ENCODE results near the gene SELENOP.
A peak's percentile ranks its signal among the peaks of the same experiment; 100 is the strongest.

Gene SELENOP

GRCh38 chr5:42812620-42813019 is 928 bp upstream of the SELENOP start:
- peaks cover 0 to 30% (median 10%) of the 10 kb centered on the region in 4 experiments for H3K4me1 ChIP-seq (ENCODE audit: control extremely low read depth in 1 of 4, control insufficient read depth in 4 of 4, insufficient read depth in 4 of 4, low read length in 3 of 4)
- ChIA-PET POLR2A (interaction anchor here (0.6 kb wide), 1 partner anchor 739 kb away, joined by 6 read pairs; no protein-coding TSS in a partner anchor), CTCF (interaction anchor here (1.3 kb wide), 1 partner anchor 11 kb away, joined by 3 read pairs; no protein-coding TSS in a partner anchor)
- no peak overlapping the region for H3K27ac ChIP-seq (ENCODE audit: insufficient read depth in 1 of 2, low read depth in 1 of 2, low read length in 2 of 2, poor library complexity in 1 of 2, severe bottlenecking in 2 of 2)
- no peak for DNase-seq
- no peaks in the 10 kb centered on the region for H3K9me3 ChIP-seq (ENCODE audit: control extremely low read depth in 1 of 5, control insufficient read depth in 4 of 5, insufficient read depth in 2 of 5, low read depth in 1 of 5, low read length in 4 of 5)
- no CpG with 5 or more reads among the region's 2 CpGs for WGBS (ENCODE audit: insufficient coverage)
- peak overlapping the region in 1 of 7 experiments; percentile 80 for H3K4me3 ChIP-seq (ENCODE audit: control insufficient read depth in 1 of 7, extremely low read depth in 1 of 7, insufficient read depth in 4 of 7, low read depth in 2 of 7, low read length in 6 of 7)
- no peaks in the 10 kb centered on the region for H3K27me3 ChIP-seq (replicated peaks in 2 of 5; ENCODE audit: control insufficient read depth in 4 of 5, insufficient read depth in 5 of 5, low read length in 4 of 5)
- no peaks in the 10 kb centered on the region for H3K36me3 ChIP-seq (ENCODE audit: control insufficient read depth in 4 of 4, insufficient read depth in 4 of 4, low read length in 3 of 4)

GRCh38 chr5:42810834-42811590 is 680 bp downstream of the SELENOP start:
- WGBS (ENCODE audit: insufficient coverage), result 50% methylated on average over 1 of the region's 3 CpGs
- Histone ChIP-seq H3K4me3 (ENCODE audit: control insufficient read depth in 1 of 7, extremely low read depth in 1 of 7, insufficient read depth in 4 of 7, low read depth in 2 of 7, low read length in 6 of 7) (peak overlapping the region in 5 of 7 experiments; percentile 20 to 82 (median 66)), H3K27me3 (replicated peaks in 2 of 5; ENCODE audit: control insufficient read depth in 4 of 5, insufficient read depth in 5 of 5, low read length in 4 of 5) (no peaks in the 10 kb centered on the region), H3K27ac (ENCODE audit: insufficient read depth in 1 of 2, low read depth in 1 of 2, low read length in 2 of 2, poor library complexity in 1 of 2, severe bottlenecking in 2 of 2) (peak overlapping the region; percentile 77 to 80), H3K9me3 (ENCODE audit: control extremely low read depth in 1 of 5, control insufficient read depth in 4 of 5, insufficient read depth in 2 of 5, low read depth in 1 of 5, low read length in 4 of 5) (no peaks in the 10 kb centered on the region), H3K4me1 (ENCODE audit: control extremely low read depth in 1 of 4, control insufficient read depth in 4 of 4, insufficient read depth in 4 of 4, low read length in 3 of 4) (peaks cover 0 to 30% (median 10%) of the 10 kb centered on the region in 4 experiments), H3K36me3 (ENCODE audit: control insufficient read depth in 4 of 4, insufficient read depth in 4 of 4, low read length in 3 of 4) (peaks cover 0 to 7% (median 2%) of the 10 kb centered on the region in 4 experiments)
- peak in 2 of 3 donors; percentile 11 to 14 for DNase-seq
- ChIA-PET CTCF (interaction anchor here (1.0 to 1.8 kb wide), 3 partner anchors 9 to 10 kb away, joined by 3 to 5 read pairs (median 4); no protein-coding TSS in a partner anchor), POLR2A (no interaction called here)

DNA sequence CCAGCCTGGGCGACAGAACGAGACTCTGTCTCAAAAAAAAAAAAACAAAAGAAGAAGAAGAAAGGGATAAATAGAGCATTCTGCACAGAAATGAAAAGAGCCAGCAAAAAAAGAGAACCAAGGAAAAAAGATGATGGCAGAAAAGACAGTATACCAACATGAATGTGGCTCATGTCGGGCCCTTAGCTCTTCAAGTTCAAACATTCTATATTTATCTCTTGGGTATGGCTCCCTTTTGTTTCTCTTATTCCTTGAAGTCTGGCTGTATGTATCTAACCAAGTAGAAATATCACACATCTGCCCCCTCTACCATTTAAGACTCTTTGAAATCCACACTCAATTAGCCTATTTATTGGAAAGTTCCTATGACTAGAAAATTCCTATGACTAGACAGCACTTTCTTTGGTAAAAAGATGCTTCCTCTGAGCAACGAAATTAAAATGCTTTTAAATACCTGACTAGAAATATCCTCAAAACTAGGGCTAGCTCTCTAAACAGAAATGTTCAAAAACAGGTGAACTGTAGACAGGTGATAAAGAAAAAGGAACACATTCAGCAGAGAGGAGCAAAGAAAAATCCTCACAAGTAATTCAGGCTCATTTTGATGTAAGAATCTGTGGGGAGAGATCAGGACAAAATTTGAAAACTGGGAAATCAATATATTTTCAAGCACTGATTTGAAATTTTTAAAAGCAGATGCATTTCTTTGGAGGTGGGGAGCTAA is 2.6 kb downstream of the SELENOP start:
- Histone ChIP-seq H3K36me3 (ENCODE audit: control insufficient read depth in 4 of 4, insufficient read depth in 4 of 4, low read length in 3 of 4) (peaks cover 0 to 18% (median 6%) of the 10 kb centered on the region in 4 experiments), H3K27ac (ENCODE audit: insufficient read depth in 1 of 2, low read depth in 1 of 2, low read length in 2 of 2, poor library complexity in 1 of 2, severe bottlenecking in 2 of 2) (no peak overlapping the region), H3K4me1 (ENCODE audit: control extremely low read depth in 1 of 4, control insufficient read depth in 4 of 4, insufficient read depth in 4 of 4, low read length in 3 of 4) (peaks cover 0 to 30% (median 10%) of the 10 kb centered on the region in 4 experiments), H3K4me3 (ENCODE audit: control insufficient read depth in 1 of 7, extremely low read depth in 1 of 7, insufficient read depth in 4 of 7, low read depth in 2 of 7, low read length in 6 of 7) (no peak overlapping the region), H3K27me3 (replicated peaks in 2 of 5; ENCODE audit: control insufficient read depth in 4 of 5, insufficient read depth in 5 of 5, low read length in 4 of 5) (no peaks in the 10 kb centered on the region), H3K9me3 (ENCODE audit: control extremely low read depth in 1 of 5, control insufficient read depth in 4 of 5, insufficient read depth in 2 of 5, low read depth in 1 of 5, low read length in 4 of 5) (no peaks in the 10 kb centered on the region)
- 93% methylated on average over 3 of the region's 4 CpGs for WGBS (ENCODE audit: insufficient coverage)
- CTCF ChIA-PET, result interaction anchor here (1.2 to 1.8 kb wide), 3 partner anchors 8 to 81 kb away, joined by 3 to 5 read pairs (median 3); no protein-coding TSS in a partner anchor
- DNase-seq, result no peak
- POLR2A ChIA-PET, result interaction anchor here (0.6 kb wide), 1 partner anchor 108 kb away, joined by 4 read pairs; no protein-coding TSS in a partner anchor

DNA sequence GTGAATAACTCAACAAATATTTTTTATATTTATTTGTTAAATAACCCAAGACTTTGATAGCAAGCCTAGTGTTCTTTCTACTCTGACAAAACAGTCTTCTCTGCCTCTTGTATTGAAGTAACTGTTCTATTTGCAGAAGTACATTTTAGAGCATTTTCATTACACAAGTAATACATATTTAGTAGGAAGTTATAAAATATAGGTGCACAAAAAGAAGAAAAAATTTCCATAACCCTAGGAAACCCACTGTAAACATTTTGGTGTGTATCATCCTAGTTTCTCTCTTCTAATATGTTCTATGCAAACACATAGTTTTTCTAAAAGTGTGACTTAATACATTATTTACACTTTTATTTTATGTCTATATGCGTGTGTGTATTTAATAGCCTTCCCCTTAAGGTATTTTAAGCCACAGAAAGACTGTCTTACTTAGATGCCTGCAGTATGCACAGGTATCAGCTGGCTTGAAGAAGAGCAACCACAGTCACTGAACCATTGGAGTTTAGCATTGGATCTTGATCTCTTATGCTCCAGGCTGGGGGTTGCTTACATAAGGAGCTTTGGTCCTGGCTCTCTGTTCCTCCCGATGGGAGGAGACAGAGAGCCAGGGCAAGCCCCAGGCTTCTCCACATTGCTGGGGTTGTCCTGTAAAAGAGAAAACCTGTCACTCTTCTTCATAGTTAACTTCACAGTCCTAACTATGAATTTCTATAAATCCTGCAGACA is 3.8 kb downstream of the SELENOP start:
- Histone ChIP-seq H3K27me3 (replicated peaks in 2 of 5; ENCODE audit: control insufficient read depth in 4 of 5, insufficient read depth in 5 of 5, low read length in 4 of 5) (no peaks in the 10 kb centered on the region), H3K9me3 (ENCODE audit: control extremely low read depth in 1 of 5, control insufficient read depth in 4 of 5, insufficient read depth in 2 of 5, low read depth in 1 of 5, low read length in 4 of 5) (no peaks in the 10 kb centered on the region), H3K36me3 (ENCODE audit: control insufficient read depth in 4 of 4, insufficient read depth in 4 of 4, low read length in 3 of 4) (peaks cover 0 to 20% (median 6%) of the 10 kb centered on the region in 4 experiments), H3K4me3 (ENCODE audit: control insufficient read depth in 1 of 7, extremely low read depth in 1 of 7, insufficient read depth in 4 of 7, low read depth in 2 of 7, low read length in 6 of 7) (no peak overlapping the region), H3K4me1 (ENCODE audit: control extremely low read depth in 1 of 4, control insufficient read depth in 4 of 4, insufficient read depth in 4 of 4, low read length in 3 of 4) (peaks cover 0 to 30% (median 10%) of the 10 kb centered on the region in 4 experiments), H3K27ac (ENCODE audit: insufficient read depth in 1 of 2, low read depth in 1 of 2, low read length in 2 of 2, poor library complexity in 1 of 2, severe bottlenecking in 2 of 2) (no peak overlapping the region)
- no peak for DNase-seq
- POLR2A ChIA-PET, result no interaction called here
- CTCF ChIA-PET, result interaction anchor here (0.8 kb wide), 1 partner anchor 950 kb away, joined by 3 read pairs; no protein-coding TSS in a partner anchor
- 67% methylated on average over 1 of the region's 2 CpGs for WGBS (ENCODE audit: insufficient coverage)

DNA sequence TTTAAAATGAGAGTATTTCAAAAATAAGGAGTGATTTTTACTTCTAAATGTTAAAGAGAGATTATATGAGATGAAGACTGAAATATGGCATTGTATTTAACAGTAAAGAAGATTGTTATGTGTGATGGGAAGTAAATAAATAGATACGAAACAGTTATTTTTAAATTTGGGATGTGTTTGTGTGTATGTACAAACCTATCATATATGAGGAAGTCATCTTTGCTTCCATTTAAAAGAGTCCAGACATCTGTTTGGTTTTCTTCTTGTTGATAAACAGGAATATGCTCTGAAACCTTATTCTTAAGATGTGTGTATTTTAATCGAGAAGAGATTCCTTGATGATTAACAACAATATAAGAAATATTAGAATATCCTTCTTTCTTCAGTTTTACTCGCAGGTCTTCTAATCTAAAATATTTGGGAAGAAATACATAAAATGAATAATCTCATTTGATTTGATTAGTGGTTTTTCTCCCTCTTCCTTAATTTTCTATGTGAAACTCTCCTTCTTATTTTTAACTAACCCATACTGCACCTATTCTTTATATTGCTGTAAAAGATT is 4.9 kb downstream of the SELENOP start:
- H3K9me3 ChIP-seq (ENCODE audit: control extremely low read depth in 1 of 5, control insufficient read depth in 4 of 5, insufficient read depth in 2 of 5, low read depth in 1 of 5, low read length in 4 of 5), result no peaks in the 10 kb centered on the region
- H3K4me1 ChIP-seq (ENCODE audit: control extremely low read depth in 1 of 4, control insufficient read depth in 4 of 4, insufficient read depth in 4 of 4, low read length in 3 of 4), result peaks cover 0 to 20% (median 6%) of the 10 kb centered on the region in 4 experiments
- H3K27me3 ChIP-seq (replicated peaks in 2 of 5; ENCODE audit: control insufficient read depth in 4 of 5, insufficient read depth in 5 of 5, low read length in 4 of 5), result no peaks in the 10 kb centered on the region
- CTCF ChIA-PET, result no interaction called here
- H3K27ac ChIP-seq (ENCODE audit: insufficient read depth in 1 of 2, low read depth in 1 of 2, low read length in 2 of 2, poor library complexity in 1 of 2, severe bottlenecking in 2 of 2), result no peak overlapping the region
- POLR2A ChIA-PET, result no interaction called here
- H3K36me3 ChIP-seq (ENCODE audit: control insufficient read depth in 4 of 4, insufficient read depth in 4 of 4, low read length in 3 of 4), result peaks cover 0 to 25% (median 6%) of the 10 kb centered on the region in 4 experiments
- no peak for DNase-seq
- WGBS (ENCODE audit: insufficient coverage), result no CpG with 5 or more reads among the region's 3 CpGs
- H3K4me3 ChIP-seq (ENCODE audit: control insufficient read depth in 1 of 7, extremely low read depth in 1 of 7, insufficient read depth in 4 of 7, low read depth in 2 of 7, low read length in 6 of 7), result no peak overlapping the region

DNA sequence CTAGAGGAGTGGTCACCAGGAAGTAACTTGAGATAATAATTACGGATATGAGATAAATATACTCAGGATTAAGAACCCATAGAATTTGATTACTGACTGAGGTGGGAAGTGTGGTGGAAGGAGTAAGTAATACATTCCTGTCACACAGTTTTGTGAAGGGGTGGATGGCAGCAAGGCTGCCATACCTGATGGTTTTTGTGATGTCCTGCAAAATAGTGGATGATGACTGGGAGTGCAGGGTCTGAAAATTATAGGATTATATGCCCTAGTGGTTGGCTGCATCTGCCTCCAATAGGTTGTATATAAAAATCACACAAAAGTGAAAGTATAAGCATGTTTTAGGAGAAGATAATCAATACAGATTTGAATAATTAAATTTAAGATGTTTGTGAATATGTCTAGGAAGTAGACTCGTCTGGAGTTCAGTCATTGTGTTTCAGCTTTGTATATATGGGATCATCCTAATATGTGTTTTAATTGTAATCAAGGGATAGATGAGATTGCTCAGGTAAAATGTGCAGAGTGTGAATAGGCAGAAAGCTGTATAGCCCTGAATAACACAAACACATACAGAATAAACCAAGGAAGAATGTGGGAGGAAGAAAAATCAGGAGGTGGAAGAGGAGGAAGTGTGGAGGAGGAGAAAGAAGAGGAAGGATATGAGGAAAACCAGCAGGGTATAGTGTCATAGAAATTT is 5.5 kb downstream of the SELENOP start:
- 67% methylated on average over 1 of the region's 2 CpGs for WGBS (ENCODE audit: insufficient coverage)
- peaks cover 0 to 29% (median 6%) of the 10 kb centered on the region in 4 experiments for H3K36me3 ChIP-seq (ENCODE audit: control insufficient read depth in 4 of 4, insufficient read depth in 4 of 4, low read length in 3 of 4)
- no peak overlapping the region for H3K4me3 ChIP-seq (ENCODE audit: control insufficient read depth in 1 of 7, extremely low read depth in 1 of 7, insufficient read depth in 4 of 7, low read depth in 2 of 7, low read length in 6 of 7)
- no peak for DNase-seq
- POLR2A ChIA-PET, result no interaction called here
- H3K27me3 ChIP-seq (replicated peaks in 2 of 5; ENCODE audit: control insufficient read depth in 4 of 5, insufficient read depth in 5 of 5, low read length in 4 of 5), result no peaks in the 10 kb centered on the region
- H3K4me1 ChIP-seq (ENCODE audit: control extremely low read depth in 1 of 4, control insufficient read depth in 4 of 4, insufficient read depth in 4 of 4, low read length in 3 of 4), result peaks cover 0 to 16% (median 5%) of the 10 kb centered on the region in 4 experiments
- H3K27ac ChIP-seq (ENCODE audit: insufficient read depth in 1 of 2, low read depth in 1 of 2, low read length in 2 of 2, poor library complexity in 1 of 2, severe bottlenecking in 2 of 2), result no peak overlapping the region
- no peaks in the 10 kb centered on the region for H3K9me3 ChIP-seq (ENCODE audit: control extremely low read depth in 1 of 5, control insufficient read depth in 4 of 5, insufficient read depth in 2 of 5, low read depth in 1 of 5, low read length in 4 of 5)
- CTCF ChIA-PET, result no interaction called here
